OCI-LY3 (cell line): ENCODE data around the gene FAM72A.

Source experiments
- CTCF ChIP-seq: fragments of 200-600, 300-600 bp; sonication (generic); IDR thresholded peaks from 2 replicates; pipeline ENCODE4 v1.5.1; 2014; ENCODE audit warnings: antibody characterized with exemption, low read length, low read depth
- EZH2phosphoT487 ChIP-seq: fragments of 200-600 bp; shearing (Covaris generic); IDR thresholded peaks from 2 replicates; pipeline ENCODE4 v1.6.1; 2018; ENCODE audit warnings: antibody characterized with exemption, mixed run types, low read depth

DNA sequence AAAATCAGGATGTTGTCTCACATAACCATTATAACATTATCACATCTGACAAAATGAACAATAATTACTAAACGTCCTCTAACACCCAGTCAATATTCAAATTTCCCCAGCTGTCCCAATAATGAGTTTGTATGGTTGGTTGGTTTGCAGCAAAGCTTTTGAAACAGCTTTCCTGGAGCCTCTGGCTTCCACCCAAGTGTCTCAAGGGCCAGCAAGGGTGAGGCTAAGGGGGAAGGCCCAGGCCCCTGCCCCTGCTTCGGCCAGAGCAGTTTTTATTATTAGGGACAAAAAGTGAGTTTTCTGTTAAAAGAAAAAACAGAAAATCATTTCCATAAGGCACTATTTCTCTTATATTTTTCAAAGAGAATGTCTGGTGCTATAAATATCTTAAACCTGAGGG is 66.4 kb downstream of the FAM72A start:
- TF ChIP-seq CTCF (no peak), EZH2phosphoT487 (no peak)
